Vagina (tissue), 2 donors: Measurements from ENCODE around the gene TWF2. TPM values are rescaled to one million over a fixed set of nuclear protein-coding genes. Genes with fewer than 3 reads are reported as not detected.
A peak's percentile ranks its signal among the peaks of the same experiment; 100 is the strongest.
"Not testable (repeated sequence)": the region's sequence is repeated elsewhere in the genome, so short reads cannot be mapped to it uniquely, and the experiment has no call there.

Source experiments
- DNase-seq, 2 donors: peaks; one replicate each; pipeline ENCODE4 v3.0.0-alpha.2; 2017; ENCODE audit errors: extremely low spot score in 2 of 2
- H3K27ac ChIP-seq: fragments of 200-600 bp; sonication (generic); one replicate; pipeline ENCODE4 v1.5.1; 2019
- H3K27me3 ChIP-seq: fragments of 200-600 bp; sonication (generic); one replicate; pipeline ENCODE4 v1.5.1; 2019
- H3K36me3 ChIP-seq, 2 donors: fragments of 200-600 bp; sonication (generic); one replicate each; pipeline ENCODE4 v1.5.1; 2017 to 2019
- H3K4me1 ChIP-seq: fragments of 200-600 bp; sonication (generic); one replicate; pipeline ENCODE4 v1.5.1; 2019
- H3K4me3 ChIP-seq, 2 donors: fragments of 200-600 bp; sonication (generic); 1 replicate in 1 of 2; 2 replicates in 1 of 2; pipeline ENCODE4 v1.5.1; 2016 to 2019
- H3K9me3 ChIP-seq: fragments of 200-600 bp; sonication (generic); one replicate; pipeline ENCODE4 v1.5.1; 2019
- CTCF ChIP-seq, 3 experiments: fragments of 450-650 bp in 2 of 3; fragments of 200-600 bp in 1 of 3; sonication (generic) in 1 of 3; IDR thresholded peaks; one replicate each; pipeline ENCODE4 v1.5.1; 2017 to 2019; ENCODE audit warnings: antibody characterized with exemption in 3 of 3, mild to moderate bottlenecking in 2 of 3, moderate library complexity in 2 of 3
- POLR2A ChIP-seq, 2 donors: fragments of 450-650 bp; IDR thresholded peaks; one replicate each; pipeline ENCODE4 v1.6.1; 2017; ENCODE audit warnings: antibody characterized with exemption in 2 of 2, mild to moderate bottlenecking in 2 of 2, moderate library complexity in 2 of 2
- POLR2AphosphoS5 ChIP-seq, 2 donors: sonication (generic); formaldehyde crosslinking; IDR thresholded peaks; one replicate each; pipeline ENCODE4 v1.9.0; 2017; ENCODE audit warnings: antibody characterized with exemption in 2 of 2, mild to moderate bottlenecking in 2 of 2, low read depth in 1 of 2; ENCODE audit not compliant: insufficient read depth in 1 of 2
- intact Hi-C: fragments of 100-400 bp; cut with DNase I; formaldehyde crosslinking; loops from one replicate; pipeline ENCODE4 v1.15.1; 2023
- total RNA-seq: library from RNA; depleted of rRNA; stranded (reverse); fragments of >200 nt; gene quantifications from one replicate; pipeline ENCODE4 v1.2.3, GENCODE V29; 2016

Gene TWF2
- total RNA-seq, 1 donor from 2014 or later, result 93.8 TPM

- H3K4me3 ChIP-seq, result peak overlapping the region; percentile 79 to 82
- intact Hi-C loops, result no loop called here
- no peak for DNase-seq
- TF ChIP-seq POLR2AphosphoS5 (IDR thresholded peaks at IDR 0.05; ENCODE audit: insufficient read depth in 1 of 2, low read depth in 1 of 2), result peak in 1 of 2 donors; percentile 26
- no peak for TF ChIP-seq CTCF (IDR thresholded peaks at IDR 0.05)
- H3K9me3 ChIP-seq, result no peaks in the 10 kb centered on the region
- H3K4me1 ChIP-seq, result peaks cover 55% of the 10 kb centered on the region
- peak overlapping the region; percentile 96 for H3K27ac ChIP-seq
- H3K36me3 ChIP-seq, result peaks cover 0 to 5% of the 10 kb centered on the region in 2 donors
- H3K27me3 ChIP-seq, result no peaks in the 10 kb centered on the region
Observed at GRCh38 chr3:52277972-52278509, 39.1 kb upstream of the TWF2 start.

GRCh38 chr3:52277071-52277964 lies 38.4 kb upstream of the TWF2 start:
- Histone ChIP-seq H3K4me1 (peaks cover 61% of the 10 kb centered on the region), H3K27ac (peak overlapping the region; percentile 96), H3K27me3 (no peaks in the 10 kb centered on the region), H3K36me3 (peaks cover 0 to 10% of the 10 kb centered on the region in 2 donors), H3K9me3 (no peaks in the 10 kb centered on the region), H3K4me3 (peak overlapping the region; percentile 79 to 82)
- TF ChIP-seq CTCF (IDR thresholded peaks at IDR 0.05) (no peak), POLR2AphosphoS5 (IDR thresholded peaks at IDR 0.05; ENCODE audit: insufficient read depth in 1 of 2, low read depth in 1 of 2) (peak; percentile 20 to 72), POLR2A (IDR thresholded peaks at IDR 0.05) (peak in 1 of 2 donors; percentile 24)
- no peak for DNase-seq
- intact Hi-C loops, result no loop called here

GRCh38 chr3:52274781-52275180 lies 35.8 kb upstream of the TWF2 start:
- Histone ChIP-seq H3K4me3 (peak overlapping the region in 1 of 2 donors; percentile 82), H3K4me1 (peaks cover 85% of the 10 kb centered on the region)
- intact Hi-C loops, result loop anchor here (5.0 kb wide), 1 partner anchor 57 kb away; no protein-coding TSS in a partner anchor
- H3K36me3 ChIP-seq, H3K9me3 ChIP-seq, H3K27me3 ChIP-seq, H3K27ac ChIP-seq, DNase-seq: not testable (repeated sequence)

- H3K27me3 ChIP-seq, result no peaks in the 10 kb centered on the region
- no peak for TF ChIP-seq POLR2AphosphoS5 (IDR thresholded peaks at IDR 0.05; ENCODE audit: insufficient read depth in 1 of 2, low read depth in 1 of 2)
- no peak for TF ChIP-seq CTCF (IDR thresholded peaks at IDR 0.05)
- TF ChIP-seq POLR2A (IDR thresholded peaks at IDR 0.05), result no peak
- no peaks in the 10 kb centered on the region for H3K9me3 ChIP-seq
- H3K4me3 ChIP-seq, result no peak overlapping the region
- H3K4me1 ChIP-seq, result peaks cover 95% of the 10 kb centered on the region
- no peak overlapping the region for H3K27ac ChIP-seq
- DNase-seq, result no peak
- intact Hi-C loops, result loop anchor here (5.0 kb wide), 1 partner anchor 56 kb away; no protein-coding TSS in a partner anchor
- peaks cover 0 to 27% of the 10 kb centered on the region in 2 donors for H3K36me3 ChIP-seq
Observed at GRCh38 chr3:52272831-52273230, 33.9 kb upstream of the TWF2 start.

GRCh38 chr3:52272172-52272571 lies 33.2 kb upstream of the TWF2 start:
- not testable (repeated sequence) for H3K4me3 ChIP-seq, DNase-seq, H3K27ac ChIP-seq, H3K9me3 ChIP-seq, H3K27me3 ChIP-seq
- H3K36me3 ChIP-seq, result peaks cover 0 to 33% of the 10 kb centered on the region in 2 donors
- intact Hi-C loops, result loop anchor here (5.0 kb wide), 1 partner anchor 55 kb away; no protein-coding TSS in a partner anchor
- peaks cover 99% of the 10 kb centered on the region for H3K4me1 ChIP-seq
